H1 (cell line): Measurements from ENCODE around the gene AK8. TPM values are rescaled to one million over a fixed set of nuclear protein-coding genes. Genes with fewer than 3 reads are reported as not detected.

ENCODE experiments used
- CTCF ChIA-PET: fragments of 300-600 bp; sonication (Branson Sonifier 250); formaldehyde crosslinking; loops from one replicate; lab custom pipeline; 2021; ENCODE audit not compliant: partially characterized antibody; lab: Charles Lee
- POLR2A ChIA-PET: fragments of 300-600 bp; sonication (Branson Sonifier 250); formaldehyde crosslinking; loops from one replicate; lab custom pipeline; 2021; ENCODE audit warnings: inconsistent platforms; ENCODE audit not compliant: partially characterized antibody; lab: Charles Lee
- DNase-seq, 2 experiments: peaks; one replicate each; pipeline versions ENCODE4 v3.0.0 to v3.0.0-alpha.2; 2010 to 2022; ENCODE audit warnings: low spot score in 2 of 2, low read depth in 1 of 2, mixed read lengths in 1 of 2
- FAIRE-seq: peaks from 2 replicates; lab custom pipeline; 2011; peaks lifted over from hg19 to GRCh38; lab: Jason Lieb, UNC
- H2AFZ ChIP-seq: 2 replicates; pipeline ENCODE4 v1.8.1; 2012; ENCODE audit warnings: low read length, inconsistent platforms
- H2AK5ac ChIP-seq: 2 replicates; pipeline ENCODE4 v1.6.1; 2013; ENCODE audit warnings: low read depth, low read length
- H2BK120ac ChIP-seq: replicated peaks from 2 replicates; pipeline ENCODE3; 2013; ENCODE audit warnings: low read depth, low read length, inconsistent platforms
- H2BK12ac ChIP-seq: 2 replicates; pipeline ENCODE4 v1.6.1; 2013; ENCODE audit warnings: low read depth, low read length
- H2BK15ac ChIP-seq: 2 replicates; pipeline ENCODE4 v1.6.1; 2013; ENCODE audit warnings: low read length
- H2BK20ac ChIP-seq: 2 replicates; pipeline ENCODE4 v1.6.1; 2013; ENCODE audit warnings: low read length
- H2BK5ac ChIP-seq: 2 replicates; pipeline ENCODE4 v1.6.1; 2013; ENCODE audit warnings: low read depth, low read length
- H3K14ac ChIP-seq: 2 replicates; pipeline ENCODE4 v1.6.1; 2013; ENCODE audit warnings: inconsistent platforms; ENCODE audit not compliant: insufficient read length
- H3K18ac ChIP-seq: 2 replicates; pipeline ENCODE4 v1.6.1; 2013; ENCODE audit warnings: low read length; ENCODE audit errors: extremely low read depth
- H3K23ac ChIP-seq: 2 replicates; pipeline ENCODE4 v1.6.1; 2013; ENCODE audit warnings: inconsistent platforms; ENCODE audit not compliant: insufficient read length
- H3K23me2 ChIP-seq: 2 replicates; pipeline ENCODE4 v1.6.1; 2013; ENCODE audit warnings: low read depth, low read length
- H3K27ac ChIP-seq: 2 replicates; pipeline ENCODE4 v1.6.1; 2011; ENCODE audit warnings: low read depth, low read length, inconsistent platforms
- H3K27me3 ChIP-seq, 4 experiments: replicated peaks in 1 of 4; 1 replicate in 1 of 4; 2 replicates in 3 of 4; pipeline versions ENCODE4 v1.6.1 to v1.8.1; 2011 to 2013; ENCODE audit warnings: low read length in 3 of 4, mild to moderate bottlenecking in 3 of 4, inconsistent platforms in 2 of 4, mixed read lengths in 2 of 4, moderate library complexity in 1 of 4; ENCODE audit not compliant: control insufficient read depth in 3 of 4, insufficient read depth in 3 of 4; ENCODE audit errors: extremely low read depth in 1 of 4
- H3K36me3 ChIP-seq, 4 experiments: 2 replicates each; pipeline versions ENCODE4 v1.6.1 to v1.8.1; 2011 to 2013; ENCODE audit warnings: mild to moderate bottlenecking in 4 of 4, low read length in 3 of 4, moderate library complexity in 2 of 4, control low read depth in 1 of 4, inconsistent platforms in 1 of 4; ENCODE audit not compliant: insufficient read depth in 4 of 4, control insufficient read depth in 2 of 4
- H3K4ac ChIP-seq: replicated peaks from 2 replicates; pipeline ENCODE3; 2013; ENCODE audit warnings: low read length, low read depth, mixed read lengths, inconsistent platforms; ENCODE audit not compliant: insufficient read length
- H3K4me1 ChIP-seq, 4 experiments: replicated peaks in 1 of 4; 1 replicate in 1 of 4; 2 replicates in 3 of 4; pipeline versions ENCODE4 v1.6.1 to v1.8.1; 2011 to 2013; ENCODE audit warnings: low read length in 3 of 4, inconsistent platforms in 2 of 4, mixed read lengths in 1 of 4; ENCODE audit not compliant: insufficient read depth in 4 of 4, control insufficient read depth in 3 of 4
- H3K4me2 ChIP-seq, 2 experiments: 2 replicates each; pipeline versions ENCODE4 v1.6.1 to v1.8.1; 2011 to 2013; ENCODE audit warnings: low read depth in 2 of 2, low read length in 2 of 2, control low read depth in 1 of 2, inconsistent platforms in 1 of 2, mild to moderate bottlenecking in 1 of 2; ENCODE audit not compliant: insufficient read depth in 1 of 2
- H3K4me3 ChIP-seq, 4 experiments: fragments of 200-600, 300-600 bp in 1 of 4; sonication (generic), shearing (Covaris generic), sonication (Bioruptor Twin) in 1 of 4; 2 replicates each; pipeline versions ENCODE4 v1.5.1 to v1.8.1; 2011 to 2016; ENCODE audit warnings: low read length in 4 of 4, low read depth in 3 of 4, control low read depth in 2 of 4, inconsistent platforms in 2 of 4, mild to moderate bottlenecking in 2 of 4, mixed read lengths in 1 of 4, moderate library complexity in 1 of 4; ENCODE audit not compliant: insufficient read depth in 2 of 4; ENCODE audit errors: extremely low read depth in 1 of 4
- H3K56ac ChIP-seq: replicated peaks from 2 replicates; pipeline ENCODE3; 2013; ENCODE audit warnings: low read depth, mild to moderate bottlenecking, mixed read lengths, low read length, inconsistent platforms; ENCODE audit not compliant: insufficient read length
- H3K79me1 ChIP-seq: 2 replicates; pipeline ENCODE4 v1.6.1; 2013; ENCODE audit warnings: low read depth, low read length, control low read depth
- H3K79me2 ChIP-seq, 2 experiments: 2 replicates each; pipeline versions ENCODE4 v1.6.1 to v1.8.1; 2012 to 2013; ENCODE audit warnings: low read length in 2 of 2, mild to moderate bottlenecking in 2 of 2, inconsistent platforms in 1 of 2; ENCODE audit not compliant: insufficient read depth in 2 of 2, control insufficient read depth in 1 of 2
- H3K9ac ChIP-seq, 4 experiments: replicated peaks in 1 of 4; 1 replicate in 1 of 4; 2 replicates in 3 of 4; pipeline versions ENCODE4 v1.6.1 to v1.8.1; 2011 to 2013; ENCODE audit warnings: low read depth in 3 of 4, low read length in 3 of 4, control low read depth in 2 of 4, mild to moderate bottlenecking in 2 of 4, moderate library complexity in 2 of 4, inconsistent platforms in 1 of 4; ENCODE audit errors: extremely low read depth in 1 of 4
- H3K9me3 ChIP-seq, 2 experiments: 2 replicates each; pipeline versions ENCODE4 v1.6.1 to v1.8.1; 2012 to 2013; ENCODE audit warnings: mild to moderate bottlenecking in 2 of 2, moderate library complexity in 2 of 2, control low read depth in 1 of 2, inconsistent platforms in 1 of 2, low read depth in 1 of 2, low read length in 1 of 2, mixed read lengths in 1 of 2; ENCODE audit not compliant: insufficient read depth in 2 of 2
- H4K20me1 ChIP-seq, 2 experiments: replicated peaks in 1 of 2; 2 replicates each; pipeline versions ENCODE3 to v1.8.1; 2011 to 2013; ENCODE audit warnings: inconsistent platforms in 2 of 2, low read length in 2 of 2, mild to moderate bottlenecking in 1 of 2; ENCODE audit not compliant: insufficient read depth in 2 of 2, control insufficient read depth in 1 of 2
- H4K5ac ChIP-seq: 2 replicates; pipeline ENCODE4 v1.6.1; 2013; ENCODE audit warnings: low read length, low read depth, mixed read lengths, inconsistent platforms; ENCODE audit not compliant: insufficient read length
- H4K8ac ChIP-seq: 2 replicates; pipeline ENCODE4 v1.8.0; 2013; ENCODE audit warnings: mild to moderate bottlenecking, moderate library complexity, low read length, inconsistent platforms; ENCODE audit not compliant: insufficient read depth; ENCODE audit errors: extremely low read depth
- H4K91ac ChIP-seq: replicated peaks from 2 replicates; pipeline ENCODE3; 2013; ENCODE audit warnings: low read length, mixed read lengths, inconsistent platforms; ENCODE audit not compliant: insufficient read length
- EZH2 ChIP-seq: fragments of 200-600 bp; sonication (generic); IDR thresholded peaks from 2 replicates; pipeline ENCODE4 v1.7.1; 2012; ENCODE audit warnings: low read depth, mild to moderate bottlenecking, moderate library complexity, low read length, inconsistent platforms; ENCODE audit not compliant: severe bottlenecking
- HDAC2 ChIP-seq, 2 experiments: fragments of 300-600 bp in 1 of 2; sonication (generic) in 1 of 2; IDR thresholded peaks; 2 replicates each; pipeline ENCODE4 v1.6.1; 2011 to 2012; ENCODE audit warnings: low read depth in 2 of 2, low read length in 2 of 2, mild to moderate bottlenecking in 2 of 2, moderate library complexity in 2 of 2, borderline replicate concordance in 1 of 2, inconsistent platforms in 1 of 2
- JUND ChIP-seq: IDR thresholded peaks from 2 replicates; pipeline ENCODE4 v1.6.1; 2011; ENCODE audit warnings: mild to moderate bottlenecking, improper control_type of control experiment, low read length
- POLR2AphosphoS5 ChIP-seq: IDR thresholded peaks from 2 replicates; pipeline ENCODE4 v1.6.1; 2011; ENCODE audit warnings: low read depth, low read length
- RFX5 ChIP-seq: IDR thresholded peaks from 2 replicates; pipeline ENCODE4 v1.6.1; 2011; ENCODE audit warnings: low read depth, low read length, improper control_type of control experiment, borderline replicate concordance
- SIX5 ChIP-seq: IDR thresholded peaks from 2 replicates; pipeline ENCODE4 v1.6.1; 2011; ENCODE audit warnings: mild to moderate bottlenecking, low read depth, low read length
- TAF1 ChIP-seq: IDR thresholded peaks from 2 replicates; pipeline ENCODE4 v1.6.1; 2011; ENCODE audit warnings: mild to moderate bottlenecking, low read depth, low read length
- TBP ChIP-seq: IDR thresholded peaks from 2 replicates; pipeline ENCODE4 v1.6.1; 2011; ENCODE audit warnings: low read depth, low read length, improper control_type of control experiment
- WGBS, 2 experiments: shearing (Covaris generic) in 1 of 2; methylation state at CpG; one replicate each; pipeline versions ENCODE4 v1.1.6 to v1.1.7; 2013 to 2015; ENCODE audit warnings: low lambda C conversion rate in 2 of 2, mixed read lengths in 2 of 2, inconsistent platforms in 1 of 2, low coverage in 1 of 2, missing lambda C conversion rate in 1 of 2; ENCODE audit not compliant: insufficient replicate concordance in 2 of 2, insufficient coverage in 1 of 2, insufficient read length in 1 of 2; ENCODE audit errors: extremely low coverage in 1 of 2, missing lambda C conversion rate in 1 of 2; 5-methylcytosine and 5-hydroxymethylcytosine counted together
- polyA plus RNA-seq, 7 experiments: library from polyadenylated mRNA; depleted of rRNA in 3 of 7; stranded (reverse) in 5 of 7; unstranded in 2 of 7; fragments of >200 nt in 5 of 7; fragments of 200-250 nt in 2 of 7; gene quantifications; 1 replicate in 5 of 7; 2 replicates in 1 of 7; 4 replicates in 1 of 7; pipeline versions ENCODE4 v1.2.1 to v1.2.3, GENCODE V29; 2011 to 2013; ENCODE audit warnings: missing spikeins in 2 of 7, mixed read lengths in 2 of 7
- total RNA-seq: library from RNA; stranded (reverse); fragmentation: NEBNext Ultra II Directional; extraction: Animal tissue kit (Norgen Biotek cat#: 25700); gene quantifications from 2 replicates; pipeline ENCODE4 v1.2.1, GENCODE V29; 2021
- TF ChIP-seq, protein P1 (sequence below): IDR thresholded peaks from 2 replicates; pipeline ENCODE4 v1.6.1; 2011; ENCODE audit warnings: low read length, improper control_type of control experiment
- TF ChIP-seq, protein P2 (sequence below): IDR thresholded peaks from 2 replicates; pipeline ENCODE4 v1.6.1; 2012; ENCODE audit warnings: low read length, inconsistent platforms

AK8 gene
- total and polyA plus RNA-seq, 2 of the 8 experiments (the other 6 are each of a cell fraction or from before 2014, with no cell fraction given) = 0.35 to 0.48 TPM

DNA sequence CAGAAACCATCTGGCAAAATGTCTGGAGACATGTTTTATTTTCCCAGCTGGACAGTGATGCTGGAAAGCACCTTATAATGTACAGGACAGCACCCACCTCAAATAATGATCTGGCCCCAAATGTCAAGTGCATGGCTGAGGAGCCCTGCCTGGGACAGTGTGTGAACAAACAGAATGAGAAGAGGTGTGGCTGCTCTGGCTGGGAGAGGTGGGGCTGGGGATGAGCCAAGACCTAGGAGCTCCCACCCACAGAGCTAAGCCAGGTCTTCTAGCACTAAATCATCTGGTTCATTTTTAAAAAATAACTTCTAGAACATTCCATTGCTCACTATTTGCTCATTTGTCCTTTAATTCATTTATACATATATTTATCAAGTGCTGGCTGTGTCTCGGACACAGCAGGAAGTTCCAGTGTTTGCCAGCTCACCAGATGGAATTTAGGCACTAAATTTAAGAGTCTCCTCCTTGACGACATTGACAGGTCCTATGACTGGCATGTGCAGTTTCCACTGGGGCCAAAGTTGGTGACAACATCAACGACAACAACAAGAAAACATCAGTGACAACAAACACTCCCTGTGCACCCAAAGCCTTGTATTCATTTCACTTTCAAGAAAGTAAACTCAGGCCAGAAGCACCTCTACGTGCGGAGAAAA lies 148.7 kb downstream of the AK8 start:
- H2BK20ac ChIP-seq = no peak overlapping the region
- no peak overlapping the region for H3K9ac ChIP-seq
- H2BK15ac ChIP-seq = no peak overlapping the region
- no peaks in the 10 kb centered on the region for H3K9me3 ChIP-seq
- no peak overlapping the region for H3K27ac ChIP-seq
- no peaks in the 10 kb centered on the region; a peak in 1 of 7 replicates for H3K27me3 ChIP-seq
- H2AFZ ChIP-seq = no peak overlapping the region
- H3K79me1 ChIP-seq = no peaks in the 10 kb centered on the region
- H3K4me2 ChIP-seq = no peak overlapping the region
- H4K8ac ChIP-seq = no peak overlapping the region
- H3K56ac ChIP-seq = no peak overlapping the region
- H4K20me1 ChIP-seq = no peaks in the 10 kb centered on the region
- no peak overlapping the region for H2BK120ac ChIP-seq
- 84% methylated on average over 5 of the region's 5 CpGs; no CpG with 5 or more reads in 1 of the 2 experiments for WGBS, 2 experiments
- H3K18ac ChIP-seq = no peak overlapping the region
- H3K14ac ChIP-seq = no peak overlapping the region
- DNase-seq (no peak), FAIRE-seq (no peak)
- H4K91ac ChIP-seq = no peak overlapping the region
- no peaks in the 10 kb centered on the region; a peak in 1 of 7 replicates for H3K4me1 ChIP-seq
- H3K36me3 ChIP-seq = no peaks in the 10 kb centered on the region
- ChIA-PET POLR2A (no interaction called here), CTCF (interaction anchor here (0.8 to 1.2 kb wide), 2 partner anchors 35 to 173 kb away, joined by 3 to 4 read pairs; no protein-coding TSS in a partner anchor)
- H4K5ac ChIP-seq = no peak overlapping the region
- no peaks in the 10 kb centered on the region for H3K79me2 ChIP-seq
- no peak overlapping the region for H3K23ac ChIP-seq
- H3K4ac ChIP-seq = no peak overlapping the region
- 0 out of 2 replicates have a peak overlapping the region, but pooled peaks have one; percentile 39 for H2BK12ac ChIP-seq
- H3K23me2 ChIP-seq = no peaks in the 10 kb centered on the region
- H3K4me3 ChIP-seq = no peak overlapping the region
- H2AK5ac ChIP-seq = no peak overlapping the region
- H2BK5ac ChIP-seq = no peak overlapping the region
- TF ChIP-seq JUND = no peak
- no peak for TF ChIP-seq POLR2AphosphoS5
- TF ChIP-seq HDAC2 (IDR thresholded peaks at IDR 0.05; ENCODE audit: borderline replicate concordance in 1 of 2, low read depth in 2 of 2, low read length in 2 of 2) = no peak
- no peak for TF ChIP-seq RFX5
- no peak for TF ChIP-seq TAF1
- TF ChIP-seq, protein P1, sequence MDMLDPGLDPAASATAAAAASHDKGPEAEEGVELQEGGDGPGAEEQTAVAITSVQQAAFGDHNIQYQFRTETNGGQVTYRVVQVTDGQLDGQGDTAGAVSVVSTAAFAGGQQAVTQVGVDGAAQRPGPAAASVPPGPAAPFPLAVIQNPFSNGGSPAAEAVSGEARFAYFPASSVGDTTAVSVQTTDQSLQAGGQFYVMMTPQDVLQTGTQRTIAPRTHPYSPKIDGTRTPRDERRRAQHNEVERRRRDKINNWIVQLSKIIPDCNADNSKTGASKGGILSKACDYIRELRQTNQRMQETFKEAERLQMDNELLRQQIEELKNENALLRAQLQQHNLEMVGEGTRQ = no peak
- TF ChIP-seq TBP = no peak
- no peak for TF ChIP-seq SIX5
- no peak for TF ChIP-seq EZH2
- TF ChIP-seq, protein P2, sequence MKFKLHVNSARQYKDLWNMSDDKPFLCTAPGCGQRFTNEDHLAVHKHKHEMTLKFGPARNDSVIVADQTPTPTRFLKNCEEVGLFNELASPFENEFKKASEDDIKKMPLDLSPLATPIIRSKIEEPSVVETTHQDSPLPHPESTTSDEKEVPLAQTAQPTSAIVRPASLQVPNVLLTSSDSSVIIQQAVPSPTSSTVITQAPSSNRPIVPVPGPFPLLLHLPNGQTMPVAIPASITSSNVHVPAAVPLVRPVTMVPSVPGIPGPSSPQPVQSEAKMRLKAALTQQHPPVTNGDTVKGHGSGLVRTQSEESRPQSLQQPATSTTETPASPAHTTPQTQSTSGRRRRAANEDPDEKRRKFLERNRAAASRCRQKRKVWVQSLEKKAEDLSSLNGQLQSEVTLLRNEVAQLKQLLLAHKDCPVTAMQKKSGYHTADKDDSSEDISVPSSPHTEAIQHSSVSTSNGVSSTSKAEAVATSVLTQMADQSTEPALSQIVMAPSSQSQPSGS = no peak
